ENCODE data around the gene KLB. TPM values are rescaled to one million over a fixed set of nuclear protein-coding genes. Genes with fewer than 3 reads are reported as not detected.
"Not testable (repeated sequence)": the region's sequence is repeated elsewhere in the genome, so short reads cannot be mapped to it uniquely, and the experiment has no call there.

KLB gene
- total RNA-seq, 1 experiment from 2014 or later = not detected

DNA sequence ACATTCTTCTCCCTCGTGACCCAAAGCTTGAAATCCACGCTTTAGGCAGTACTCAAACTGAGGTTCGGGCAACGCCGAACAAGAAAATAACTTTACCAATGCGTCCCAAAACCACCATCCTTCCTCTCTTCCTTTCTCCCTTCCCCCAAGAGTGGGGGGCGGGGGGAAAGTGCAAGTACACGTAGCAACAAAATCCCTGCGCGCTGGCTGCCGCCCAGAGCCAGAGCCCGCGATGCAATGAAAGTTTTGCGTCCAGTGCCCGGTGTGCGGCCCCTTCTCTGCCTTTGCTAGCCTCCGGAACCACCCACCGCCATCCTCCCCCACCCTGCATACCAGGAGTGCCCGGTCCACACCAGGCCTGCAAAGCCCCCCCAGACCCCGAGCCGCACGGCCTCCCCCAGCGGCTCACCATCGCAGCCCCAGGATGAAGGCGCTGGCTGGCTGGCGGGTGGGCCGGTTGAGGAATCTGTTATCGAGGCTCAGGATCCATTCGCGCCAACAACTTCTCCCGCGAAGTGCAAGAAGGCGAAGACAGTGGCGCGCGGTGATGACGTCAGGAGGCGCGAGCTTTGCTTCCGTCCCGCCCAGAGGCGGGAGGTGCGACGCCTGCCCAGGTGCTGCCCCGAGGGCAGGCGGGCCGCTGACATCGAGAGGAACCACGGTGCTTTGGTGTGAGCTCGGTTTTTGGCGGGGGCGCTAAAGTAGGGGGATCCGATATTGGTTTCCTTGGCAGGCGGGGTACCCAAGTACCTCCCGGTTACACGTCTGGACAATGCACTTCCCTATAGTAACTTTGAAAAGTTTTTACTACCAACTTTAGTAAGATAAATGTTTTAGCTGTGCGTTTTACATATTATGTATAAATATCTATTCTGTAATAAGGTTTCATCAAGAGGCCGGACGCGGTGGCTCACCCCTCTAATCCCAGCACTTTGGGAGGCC is 40.6 kb upstream of the KLB start, which contains the start of gene RFC1:
Gene RFC1, minus strand, starts transcription at position 533 of the 942 bp plus-strand sequence. Its CDS starts 121 bp downstream, at position 412.
- Histone ChIP-seq H4K20me1 (ENCODE audit: insufficient read depth) (peaks cover 9% of the 10 kb centered on the region; the same call in 1 of the 2 replicates), H3F3A (ENCODE audit: insufficient read depth, low read depth) (peaks cover 7% of the 10 kb centered on the region; the same call in 1 of the 2 replicates), H3K27ac (peak within 1 kb of the TSS; percentile 52), H3K36me3 (ENCODE audit: low read depth) (0 out of 2 replicates have a peak, but pooled peaks cover 5% of the 10 kb centered on the region), H3K4me2 (peak within 1 kb of the TSS; percentile 87), H3K27me3 (ENCODE audit: insufficient read depth, low read depth) (no peaks in the 10 kb centered on the region), H3K9me3 (ENCODE audit: insufficient read depth, low read depth) (no peaks in the 10 kb centered on the region), H3K4me1 (replicated peaks; ENCODE audit: insufficient read depth) (0 out of 2 replicates have a peak, but pooled peaks cover 14% of the 10 kb centered on the region), H3K4me3 (peak within 1 kb of the TSS; percentile 86), H3K9me2 (ENCODE audit: insufficient read depth) (no peaks in the 10 kb centered on the region), H2AFZ (peak within 1 kb of the TSS; percentile 90), H3K79me2 (ENCODE audit: low read depth) (peaks cover 51% of the 10 kb centered on the region)
- ChIA-PET CTCF (interaction anchor here (0.7 kb wide), 1 partner anchor 44 kb away, joined by 3 read pairs; no protein-coding TSS in a partner anchor), POLR2A (ENCODE audit: unreplicated experiment) (interaction anchor here (0.5 to 0.7 kb wide), 3 partner anchors 17 to 45 kb away, joined by 3 to 6 read pairs (median 4); no protein-coding TSS in a partner anchor)
- intact Hi-C loops (cut with micrococcal nuclease; ENCODE audit: unreplicated experiment) = no loop called here
- TF ChIP-seq, protein P1, sequence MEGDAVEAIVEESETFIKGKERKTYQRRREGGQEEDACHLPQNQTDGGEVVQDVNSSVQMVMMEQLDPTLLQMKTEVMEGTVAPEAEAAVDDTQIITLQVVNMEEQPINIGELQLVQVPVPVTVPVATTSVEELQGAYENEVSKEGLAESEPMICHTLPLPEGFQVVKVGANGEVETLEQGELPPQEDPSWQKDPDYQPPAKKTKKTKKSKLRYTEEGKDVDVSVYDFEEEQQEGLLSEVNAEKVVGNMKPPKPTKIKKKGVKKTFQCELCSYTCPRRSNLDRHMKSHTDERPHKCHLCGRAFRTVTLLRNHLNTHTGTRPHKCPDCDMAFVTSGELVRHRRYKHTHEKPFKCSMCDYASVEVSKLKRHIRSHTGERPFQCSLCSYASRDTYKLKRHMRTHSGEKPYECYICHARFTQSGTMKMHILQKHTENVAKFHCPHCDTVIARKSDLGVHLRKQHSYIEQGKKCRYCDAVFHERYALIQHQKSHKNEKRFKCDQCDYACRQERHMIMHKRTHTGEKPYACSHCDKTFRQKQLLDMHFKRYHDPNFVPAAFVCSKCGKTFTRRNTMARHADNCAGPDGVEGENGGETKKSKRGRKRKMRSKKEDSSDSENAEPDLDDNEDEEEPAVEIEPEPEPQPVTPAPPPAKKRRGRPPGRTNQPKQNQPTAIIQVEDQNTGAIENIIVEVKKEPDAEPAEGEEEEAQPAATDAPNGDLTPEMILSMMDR (conservative IDR thresholded peaks at IDR 0.05) = no peak
- TF ChIP-seq EZH2 (IDR thresholded peaks at IDR 0.05; ENCODE audit: low read depth) = no peak
- peak; percentile 81 to 87 for DNase-seq
- BruUV-seq (replicated peaks) = no TSS peak

DNA sequence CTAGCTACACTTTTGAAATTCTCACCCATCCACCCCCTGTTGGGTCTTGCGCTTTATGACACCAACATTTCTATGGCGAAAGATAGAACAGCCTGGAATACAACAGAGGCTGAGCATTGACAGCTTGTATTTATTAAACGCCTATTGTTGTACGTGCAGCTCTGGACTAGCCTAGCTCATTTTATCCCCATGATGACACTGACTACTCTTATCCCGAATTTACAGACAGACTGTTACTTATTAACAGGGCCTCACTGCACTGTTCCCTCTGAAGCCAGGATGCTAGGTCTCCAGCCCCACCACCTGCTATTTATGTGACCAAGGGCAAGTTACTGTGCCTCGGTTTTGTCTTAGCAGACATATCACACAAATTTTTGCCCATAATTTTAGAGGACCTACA is 39.6 kb upstream of the KLB start:
- Histone ChIP-seq H3K27ac (no peak overlapping the region), H3K79me2 (ENCODE audit: low read depth) (peaks cover 40% of the 10 kb centered on the region), H3K4me2 (no peak overlapping the region), H3F3A (ENCODE audit: insufficient read depth, low read depth) (peaks cover 7% of the 10 kb centered on the region; the same call in 1 of the 2 replicates), H3K4me1 (replicated peaks; ENCODE audit: insufficient read depth) (0 out of 2 replicates have a peak, but pooled peaks cover 14% of the 10 kb centered on the region), H3K9me3 (ENCODE audit: insufficient read depth, low read depth) (no peaks in the 10 kb centered on the region), H2AFZ (no peak overlapping the region), H3K9me2 (ENCODE audit: insufficient read depth) (no peaks in the 10 kb centered on the region), H3K4me3 (no peak overlapping the region), H3K36me3 (ENCODE audit: low read depth) (0 out of 2 replicates have a peak, but pooled peaks cover 5% of the 10 kb centered on the region), H4K20me1 (ENCODE audit: insufficient read depth) (peaks cover 8% of the 10 kb centered on the region; the same call in 1 of the 2 replicates), H3K27me3 (ENCODE audit: insufficient read depth, low read depth) (no peaks in the 10 kb centered on the region)
- TF ChIP-seq EZH2 (IDR thresholded peaks at IDR 0.05; ENCODE audit: low read depth) = no peak
- TF ChIP-seq, protein P1 (conservative IDR thresholded peaks at IDR 0.05) = no peak
- intact Hi-C loops (cut with micrococcal nuclease; ENCODE audit: unreplicated experiment) = no loop called here
- no TSS peak for BruUV-seq (replicated peaks)
- DNase-seq = no peak
- ChIA-PET CTCF (no interaction called here), POLR2A (ENCODE audit: unreplicated experiment) (interaction anchor here (0.6 kb wide), 1 partner anchor 33 kb away, joined by 3 read pairs; no protein-coding TSS in a partner anchor)

DNA sequence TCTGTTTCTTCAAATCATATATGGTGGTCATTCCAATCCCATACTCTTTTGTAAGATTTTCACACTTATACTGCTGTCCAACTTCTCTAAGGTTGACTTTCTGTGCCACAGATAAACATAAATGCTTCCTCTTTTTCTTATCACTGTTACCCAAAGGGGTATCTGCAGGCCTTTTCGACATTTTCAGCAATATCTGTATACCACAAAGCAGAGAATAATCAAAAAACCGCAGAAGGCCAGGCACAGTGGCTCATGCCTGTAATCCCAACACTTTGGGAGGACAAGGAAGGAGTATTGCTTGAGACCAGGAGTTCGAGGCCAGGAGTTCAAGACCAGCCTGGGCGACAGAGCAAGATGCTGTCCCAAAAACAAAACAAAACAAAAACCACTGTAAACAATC is 37.4 kb upstream of the KLB start:
- H3K27ac ChIP-seq = no peak overlapping the region
- H3K79me2 ChIP-seq (ENCODE audit: low read depth) = peaks cover 19% of the 10 kb centered on the region
- no peaks in the 10 kb centered on the region for H3K9me3 ChIP-seq (ENCODE audit: insufficient read depth, low read depth)
- BruUV-seq (replicated peaks) = no TSS peak
- H3F3A ChIP-seq (ENCODE audit: insufficient read depth, low read depth) = peaks cover 7% of the 10 kb centered on the region; the same call in 1 of the 2 replicates
- no peaks in the 10 kb centered on the region for H3K36me3 ChIP-seq (ENCODE audit: low read depth)
- no peak overlapping the region for H2AFZ ChIP-seq
- DNase-seq = no peak
- CTCF ChIA-PET = no interaction called here
- TF ChIP-seq, protein P1 (conservative IDR thresholded peaks at IDR 0.05) = no peak
- TF ChIP-seq EZH2 (IDR thresholded peaks at IDR 0.05; ENCODE audit: low read depth) = no peak
- H3K9me2 ChIP-seq (ENCODE audit: insufficient read depth) = no peaks in the 10 kb centered on the region
- 0 out of 2 replicates have a peak, but pooled peaks cover 10% of the 10 kb centered on the region for H3K4me1 ChIP-seq (replicated peaks; ENCODE audit: insufficient read depth)
- H3K4me3 ChIP-seq = no peak overlapping the region
- POLR2A ChIA-PET (ENCODE audit: unreplicated experiment) = no interaction called here
- H3K4me2 ChIP-seq = no peak overlapping the region
- no peaks in the 10 kb centered on the region for H3K27me3 ChIP-seq (ENCODE audit: insufficient read depth, low read depth)
- no peaks in the 10 kb centered on the region for H4K20me1 ChIP-seq (ENCODE audit: insufficient read depth)
- intact Hi-C loops (cut with micrococcal nuclease; ENCODE audit: unreplicated experiment) = no loop called here

DNA sequence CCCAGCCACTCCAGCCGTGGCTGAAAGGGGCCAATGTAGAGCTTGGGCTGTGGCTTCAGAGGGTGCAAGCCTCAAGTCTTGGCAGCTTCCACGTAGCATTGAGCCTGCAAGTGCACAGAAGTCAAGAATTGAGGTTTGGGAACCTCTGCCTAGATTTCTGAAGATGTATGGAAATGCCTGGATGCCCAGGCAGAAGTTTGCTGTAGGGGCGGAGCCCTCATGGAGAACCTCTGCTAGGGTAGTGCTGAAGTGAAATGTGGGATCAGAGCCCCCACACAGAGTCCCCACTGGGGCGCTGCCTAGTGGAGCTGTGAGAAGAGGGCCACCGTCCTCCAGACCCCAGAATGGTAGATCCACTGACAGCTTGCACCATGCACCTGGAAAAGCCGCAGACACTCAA is 35.5 kb upstream of the KLB start:
- H3K4me2 ChIP-seq; H3K4me3 ChIP-seq; H3K9me3 ChIP-seq (ENCODE audit: insufficient read depth, low read depth); H4K20me1 ChIP-seq (ENCODE audit: insufficient read depth); H2AFZ ChIP-seq; H3K4me1 ChIP-seq (replicated peaks; ENCODE audit: insufficient read depth); H3K9me2 ChIP-seq (ENCODE audit: insufficient read depth); H3F3A ChIP-seq (ENCODE audit: insufficient read depth, low read depth); H3K36me3 ChIP-seq (ENCODE audit: low read depth); BruUV-seq (replicated peaks); H3K27me3 ChIP-seq (ENCODE audit: insufficient read depth, low read depth); H3K79me2 ChIP-seq (ENCODE audit: low read depth); CTCF ChIA-PET; DNase-seq; POLR2A ChIA-PET (ENCODE audit: unreplicated experiment); H3K27ac ChIP-seq; intact Hi-C loops (cut with micrococcal nuclease; ENCODE audit: unreplicated experiment): not testable (repeated sequence)

All from PC-9 (cell line).